Activated CD8-positive, alpha-beta memory T cell treated with anti-CD3 and anti-CD28 coated beads for 24 hours (primary cell): ENCODE data around the gene ZNF592.

ENCODE experiments used
- DNase-seq: peaks from one replicate; pipeline ENCODE4 v3.0.0-alpha.2; 2020

Gene ZNF592

GRCh38 chr15:84748274-84749110 is at the start of gene ZNF592:
TSS of gene ZNF592 (plus strand) at chr15:84748592. CDS start at chr15:84782676, 34,084 bp downstream.
- peak; percentile 92 for DNase-seq

- no peak for DNase-seq
These were observed 48.7 kb upstream of the ZNF592 start for GRCh38 chr15:84699538-84700191.

- DNase-seq = no peak
These were observed 45.4 kb upstream of the ZNF592 start for GRCh38 chr15:84702961-84703482.

GRCh38 chr15:84703808-84704207 is 44.6 kb upstream of the ZNF592 start:
- DNase-seq = no peak

- DNase-seq = no peak
These were observed 34.0 kb upstream of the ZNF592 start for GRCh38 chr15:84714372-84714771.

- DNase-seq = no peak
These were observed 33.6 kb upstream of the ZNF592 start for GRCh38 chr15:84714821-84715220.

- DNase-seq = no peak
These were observed 32.9 kb upstream of the ZNF592 start for GRCh38 chr15:84715441-84716035.

GRCh38 chr15:84716036-84716732 is 32.2 kb upstream of the ZNF592 start, which contains the start of gene SEC11A:
TSS of gene SEC11A (minus strand) at chr15:84716139. CDS start at chr15:84716075, 64 bp downstream.
- peak; percentile 99 for DNase-seq

- DNase-seq = no peak
These were observed 27.0 kb upstream of the ZNF592 start for GRCh38 chr15:84721371-84721770.

- no peak for DNase-seq
These were observed 25.8 kb upstream of the ZNF592 start for GRCh38 chr15:84722628-84723027.

- DNase-seq = no peak
These were observed 23.3 kb upstream of the ZNF592 start for GRCh38 chr15:84725001-84725491.

- no peak for DNase-seq
These were observed 21.0 kb upstream of the ZNF592 start for GRCh38 chr15:84727429-84727828.

- DNase-seq = no peak
These were observed 16.6 kb upstream of the ZNF592 start for GRCh38 chr15:84731774-84732173.

- DNase-seq = peak; percentile 80
These were observed 13.5 kb upstream of the ZNF592 start for GRCh38 chr15:84734794-84735479.

- peak; percentile 66 for DNase-seq
These were observed 12.8 kb upstream of the ZNF592 start for GRCh38 chr15:84735480-84736061.

- peak; percentile 78 for DNase-seq
These were observed 12.0 kb upstream of the ZNF592 start for GRCh38 chr15:84736375-84736774.

- no peak for DNase-seq
These were observed 11.4 kb upstream of the ZNF592 start for GRCh38 chr15:84737005-84737404.

- DNase-seq = no peak
These were observed 7.7 kb upstream of the ZNF592 start for GRCh38 chr15:84740691-84741090.

GRCh38 chr15:84741121-84741520 is 7.3 kb upstream of the ZNF592 start:
- no peak for DNase-seq

GRCh38 chr15:84747416-84748273 is 747 bp upstream of the ZNF592 start:
- DNase-seq = peak; percentile 91
